Panc1 (cell line): ENCODE results near the gene IFITM2.

ENCODE experiments used
- POLR2AphosphoS5 ChIP-seq: IDR thresholded peaks from 2 replicates; pipeline ENCODE4 v1.6.1; 2012; ENCODE audit warnings: mild to moderate bottlenecking, low read depth, low read length, moderate library complexity
- TF ChIP-seq, protein P1 (sequence below): fragments of 450-650 bp; IDR thresholded peaks from 2 replicates; pipeline ENCODE4 v1.5.1; 2017; ENCODE audit warnings: mild to moderate bottlenecking

DNA sequence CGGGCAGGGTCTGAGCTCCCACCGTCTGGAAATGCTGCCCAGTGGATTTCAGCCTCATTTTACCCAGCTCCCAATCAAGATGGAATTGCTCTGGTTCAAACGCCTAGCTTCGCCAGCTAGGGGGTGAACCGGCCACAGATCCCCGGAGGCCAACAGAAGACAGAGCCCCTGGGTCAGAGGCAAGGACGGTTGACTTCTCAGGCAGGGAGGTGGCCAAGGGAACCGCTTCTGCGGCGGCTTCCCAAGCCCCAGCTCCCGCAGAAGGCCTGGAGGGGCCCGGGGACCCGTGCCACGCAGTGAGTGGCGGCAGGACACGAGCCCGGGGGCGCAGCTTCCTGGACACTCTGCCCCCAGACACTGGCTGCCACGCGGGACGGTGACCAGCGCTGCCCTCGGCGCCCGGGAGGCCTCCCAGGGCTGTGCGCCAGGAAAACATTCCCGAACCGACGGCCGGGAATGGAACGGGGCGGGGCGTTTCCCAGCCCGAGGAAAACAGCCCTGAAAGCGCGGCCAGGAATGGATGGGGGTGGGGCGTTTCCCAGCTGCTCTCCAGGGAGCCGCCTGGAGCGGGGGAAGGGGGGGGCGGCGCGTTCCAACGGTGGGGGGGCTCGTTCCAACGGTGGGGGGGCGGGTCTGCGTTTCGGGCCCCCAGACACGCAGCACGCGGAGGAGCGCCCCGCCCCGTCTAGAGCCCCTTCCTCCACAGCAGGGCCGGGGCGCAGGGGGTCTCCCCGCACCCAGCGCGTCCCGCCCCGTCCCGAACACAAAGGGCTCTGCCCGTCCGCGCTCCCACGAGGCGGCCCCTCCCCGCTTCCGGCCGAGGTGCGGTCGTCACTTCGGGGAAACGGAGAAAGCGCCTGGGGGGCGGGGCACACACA, 48.2 kb downstream of the IFITM2 start:
- TF ChIP-seq, protein P1, sequence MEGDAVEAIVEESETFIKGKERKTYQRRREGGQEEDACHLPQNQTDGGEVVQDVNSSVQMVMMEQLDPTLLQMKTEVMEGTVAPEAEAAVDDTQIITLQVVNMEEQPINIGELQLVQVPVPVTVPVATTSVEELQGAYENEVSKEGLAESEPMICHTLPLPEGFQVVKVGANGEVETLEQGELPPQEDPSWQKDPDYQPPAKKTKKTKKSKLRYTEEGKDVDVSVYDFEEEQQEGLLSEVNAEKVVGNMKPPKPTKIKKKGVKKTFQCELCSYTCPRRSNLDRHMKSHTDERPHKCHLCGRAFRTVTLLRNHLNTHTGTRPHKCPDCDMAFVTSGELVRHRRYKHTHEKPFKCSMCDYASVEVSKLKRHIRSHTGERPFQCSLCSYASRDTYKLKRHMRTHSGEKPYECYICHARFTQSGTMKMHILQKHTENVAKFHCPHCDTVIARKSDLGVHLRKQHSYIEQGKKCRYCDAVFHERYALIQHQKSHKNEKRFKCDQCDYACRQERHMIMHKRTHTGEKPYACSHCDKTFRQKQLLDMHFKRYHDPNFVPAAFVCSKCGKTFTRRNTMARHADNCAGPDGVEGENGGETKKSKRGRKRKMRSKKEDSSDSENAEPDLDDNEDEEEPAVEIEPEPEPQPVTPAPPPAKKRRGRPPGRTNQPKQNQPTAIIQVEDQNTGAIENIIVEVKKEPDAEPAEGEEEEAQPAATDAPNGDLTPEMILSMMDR = no peak
- TF ChIP-seq POLR2AphosphoS5 = peak; percentile 92
